ENCODE results near the gene VSTM2L. TPM values are rescaled to one million over a fixed set of nuclear protein-coding genes. Genes with fewer than 3 reads are reported as not detected.

Gene VSTM2L
- total RNA-seq, 1 donor = 1.4 TPM

GRCh38 chr20:37914367-37914671, 11.4 kb downstream of the VSTM2L start:
- no peak overlapping the region for H3K4me3 ChIP-seq (ENCODE audit: low read depth, low read length)
- no peak for DNase-seq (ENCODE audit: low read depth)
- TF ChIP-seq CTCF (IDR thresholded peaks at IDR 0.05; ENCODE audit: insufficient read depth, low read length) = no peak

- TF ChIP-seq CTCF (IDR thresholded peaks at IDR 0.05; ENCODE audit: insufficient read depth, low read length) = peak; percentile 4
- H3K4me3 ChIP-seq (ENCODE audit: low read depth, low read length) = no peak overlapping the region
- DNase-seq (ENCODE audit: low read depth) = no peak
Observed at GRCh38 chr20:37914672-37915433, 11.9 kb downstream of the VSTM2L start.

GRCh38 chr20:37915434-37915787, 12.5 kb downstream of the VSTM2L start:
- TF ChIP-seq CTCF (IDR thresholded peaks at IDR 0.05; ENCODE audit: insufficient read depth, low read length) = no peak
- no peak overlapping the region for H3K4me3 ChIP-seq (ENCODE audit: low read depth, low read length)
- no peak for DNase-seq (ENCODE audit: low read depth)

- DNase-seq (ENCODE audit: low read depth) = no peak
- peak; percentile 9 for TF ChIP-seq CTCF (IDR thresholded peaks at IDR 0.05; ENCODE audit: insufficient read depth, low read length)
- H3K4me3 ChIP-seq (ENCODE audit: low read depth, low read length) = no peak overlapping the region
Observed at GRCh38 chr20:37915800-37916570, 13.1 kb downstream of the VSTM2L start.

- no peak for TF ChIP-seq CTCF (IDR thresholded peaks at IDR 0.05; ENCODE audit: insufficient read depth, low read length)
- no peak for DNase-seq (ENCODE audit: low read depth)
- H3K4me3 ChIP-seq (ENCODE audit: low read depth, low read length) = no peak overlapping the region
Observed at GRCh38 chr20:37917461-37917860, 14.5 kb downstream of the VSTM2L start.

GRCh38 chr20:37918035-37918434, 15.1 kb downstream of the VSTM2L start:
- H3K4me3 ChIP-seq (ENCODE audit: low read depth, low read length) = no peak overlapping the region
- DNase-seq (ENCODE audit: low read depth) = no peak
- no peak for TF ChIP-seq CTCF (IDR thresholded peaks at IDR 0.05; ENCODE audit: insufficient read depth, low read length)
